PC-3 (cell line): Measurements from ENCODE around the gene LMBR1.
"Not testable (repeated sequence)": the region's sequence is repeated elsewhere in the genome, so short reads cannot be mapped to it uniquely, and the experiment has no call there.

Source experiments
- CTCF ChIP-seq: fragments of 300-600 bp; sonication (generic); conservative IDR thresholded peaks from 2 replicates; pipeline ENCODE4 v1.5.1; 2017; ENCODE audit warnings: antibody characterized with exemption, low read depth, mild to moderate bottlenecking, low read length
- EZH2 ChIP-seq: fragments of 300-600 bp; sonication (generic); IDR thresholded peaks from one replicate; pipeline ENCODE4 v1.6.1; 2017; ENCODE audit warnings: antibody characterized with exemption, mild to moderate bottlenecking, low read length; ENCODE audit not compliant: unreplicated experiment
- EZH2phosphoT487 ChIP-seq: fragments of 300-600 bp; sonication (generic); IDR thresholded peaks from 2 replicates; pipeline ENCODE4 v1.6.1; 2018; ENCODE audit warnings: mild to moderate bottlenecking, antibody characterized with exemption, low read length, borderline replicate concordance

DNA sequence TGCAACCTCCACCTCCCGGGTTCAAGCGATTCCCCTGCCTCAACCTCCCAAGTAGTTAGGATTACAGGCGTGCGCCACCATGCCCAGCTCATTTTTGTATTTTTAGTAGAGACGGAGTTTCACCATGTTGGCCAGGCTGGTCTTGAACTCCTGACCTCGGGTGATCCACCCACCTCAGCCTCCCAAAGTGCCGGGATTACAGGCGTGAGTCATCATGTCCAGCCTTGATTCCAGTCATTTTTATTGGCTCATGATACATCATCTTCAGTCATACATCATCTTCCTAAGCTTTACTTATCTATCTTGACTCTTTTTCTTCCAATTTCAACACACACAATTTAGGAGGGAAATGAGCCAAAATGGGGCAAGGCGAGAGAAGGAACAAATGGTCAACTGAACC, 7.1 kb upstream of the LMBR1 start:
- not testable (repeated sequence) for TF ChIP-seq CTCF, EZH2, EZH2phosphoT487
